T1000 (cell line): ENCODE measurements around the gene FKBP1A.

ENCODE experiments used
- DNase-seq: peaks from one replicate; lab custom pipeline; 2025; ENCODE audit warnings: mixed read lengths; lab: John Stamatoyannopoulos, UW

FKBP1A gene

DNA sequence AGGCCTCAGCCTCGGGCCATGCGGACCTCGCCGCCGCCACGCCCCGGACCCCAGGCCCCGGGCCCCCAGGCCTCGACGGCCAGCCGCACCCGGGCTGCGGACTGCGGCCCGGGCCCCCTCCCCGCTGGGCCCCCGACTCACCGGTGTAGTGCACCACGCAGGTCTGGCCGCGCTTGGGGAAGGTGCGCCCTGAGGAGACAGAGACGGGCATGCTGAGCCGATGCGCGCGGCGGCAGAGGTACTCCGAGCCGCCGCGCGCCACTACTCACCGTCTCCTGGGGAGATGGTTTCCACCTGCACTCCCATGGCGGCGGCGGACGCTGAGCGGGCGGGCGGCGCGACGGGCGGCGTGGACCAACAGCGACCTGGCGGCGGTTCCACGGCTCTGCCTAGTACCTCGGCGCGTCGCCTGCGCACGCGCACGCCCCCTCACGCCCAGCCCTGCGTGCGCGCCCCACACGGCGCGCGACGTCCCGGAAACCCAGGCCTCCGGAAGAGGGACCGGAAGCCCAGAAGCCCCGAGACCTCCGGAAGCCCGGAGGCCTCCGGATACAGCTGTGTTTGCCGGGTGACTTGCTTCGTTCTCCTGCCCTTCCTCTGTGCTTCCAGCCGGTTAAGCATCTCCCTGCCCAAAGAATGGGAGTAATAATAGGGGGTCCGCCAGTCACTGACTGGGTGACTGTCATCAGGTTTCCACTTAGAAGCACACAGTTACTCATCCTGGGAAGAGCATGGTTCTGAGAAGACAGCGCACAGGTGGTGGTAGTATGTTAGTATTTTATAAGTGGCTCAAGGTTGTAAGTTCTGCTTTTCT is at the start of gene FKBP1A:
Gene FKBP1A (minus strand): TSS at position 362 of the 814 bp plus-strand sequence. CDS start 56 bp downstream, at position 306.
- DNase-seq, result peak; percentile 44

DNA sequence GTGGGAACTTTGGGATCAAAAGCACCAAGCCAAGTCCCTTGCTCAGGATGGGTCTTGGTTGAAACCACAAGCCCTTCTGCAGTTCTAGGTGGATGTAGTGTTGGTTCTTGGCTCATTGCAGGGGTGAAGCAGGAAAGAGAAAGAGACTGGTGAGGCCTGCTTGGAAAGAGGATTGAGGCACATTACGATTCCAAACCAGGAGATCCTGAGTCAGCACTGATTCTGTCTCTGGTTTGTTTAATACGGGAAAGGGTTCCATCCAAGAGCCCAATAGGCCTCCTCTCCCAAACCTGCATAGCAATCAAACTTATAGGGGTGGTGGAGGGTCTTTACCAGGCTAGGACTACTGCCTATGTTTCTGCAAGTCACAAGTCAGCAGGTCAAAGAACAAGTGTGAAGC is 49.5 kb upstream of the FKBP1A start:
- DNase-seq, result no peak

DNA sequence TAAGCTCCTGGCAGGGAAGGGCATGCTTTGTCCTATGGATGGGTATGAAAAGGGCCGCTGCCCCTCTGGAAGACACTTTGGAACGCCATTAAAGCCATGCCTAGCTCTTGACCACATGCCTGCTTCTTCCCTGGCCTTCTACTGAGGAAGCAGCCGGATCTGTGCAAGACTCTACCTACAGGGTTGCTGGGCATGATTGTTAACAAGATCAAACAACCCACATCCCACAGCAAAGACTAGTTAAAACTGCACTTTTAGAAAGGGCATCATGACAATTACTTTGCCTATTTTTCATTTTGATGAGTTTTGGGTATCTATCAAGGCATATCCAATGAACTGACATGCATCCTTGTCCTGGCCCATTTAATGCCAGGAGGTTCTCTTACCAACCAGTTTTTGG is 48.3 kb upstream of the FKBP1A start:
- DNase-seq, result no peak

DNA sequence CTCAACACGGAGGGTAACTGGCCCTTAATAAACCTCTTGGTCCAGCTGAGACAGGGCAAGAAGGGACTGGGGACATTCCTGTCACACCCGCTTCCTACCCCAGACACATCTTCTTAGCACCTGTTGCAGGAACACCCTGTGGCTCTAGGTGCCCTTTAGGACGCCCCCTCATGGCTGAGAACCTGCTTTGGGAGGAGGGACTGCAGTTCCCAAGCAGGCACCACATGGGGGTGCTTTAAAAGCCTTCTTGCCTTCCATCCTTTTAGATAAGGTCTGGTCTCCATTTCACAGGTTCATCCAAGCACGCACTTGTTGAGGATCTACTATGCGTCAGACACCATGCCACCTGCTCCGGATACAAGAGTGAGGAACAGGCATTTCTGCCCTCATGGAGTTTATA is 47.2 kb upstream of the FKBP1A start:
- DNase-seq, result no peak

DNA sequence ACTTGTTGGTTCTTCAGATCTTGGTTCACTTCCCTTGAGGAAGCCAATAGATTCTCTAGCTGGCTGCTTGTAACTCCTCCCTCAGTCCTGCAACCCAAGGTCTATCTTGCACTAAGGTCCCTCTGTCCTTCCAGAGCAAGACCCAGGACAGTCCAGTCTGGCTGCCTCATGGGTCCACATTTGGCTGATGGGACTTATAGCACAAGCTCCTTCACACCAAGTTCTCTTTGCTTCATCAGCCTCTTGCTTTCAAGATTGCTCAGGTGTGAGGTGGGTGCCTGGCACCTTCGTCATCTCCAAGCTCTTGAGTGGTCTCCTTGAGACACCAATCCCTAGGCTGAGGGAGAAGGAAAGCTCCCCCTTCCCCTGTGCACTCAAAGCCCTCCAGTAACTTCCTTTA is 45.5 kb upstream of the FKBP1A start:
- DNase-seq, result no peak

DNA sequence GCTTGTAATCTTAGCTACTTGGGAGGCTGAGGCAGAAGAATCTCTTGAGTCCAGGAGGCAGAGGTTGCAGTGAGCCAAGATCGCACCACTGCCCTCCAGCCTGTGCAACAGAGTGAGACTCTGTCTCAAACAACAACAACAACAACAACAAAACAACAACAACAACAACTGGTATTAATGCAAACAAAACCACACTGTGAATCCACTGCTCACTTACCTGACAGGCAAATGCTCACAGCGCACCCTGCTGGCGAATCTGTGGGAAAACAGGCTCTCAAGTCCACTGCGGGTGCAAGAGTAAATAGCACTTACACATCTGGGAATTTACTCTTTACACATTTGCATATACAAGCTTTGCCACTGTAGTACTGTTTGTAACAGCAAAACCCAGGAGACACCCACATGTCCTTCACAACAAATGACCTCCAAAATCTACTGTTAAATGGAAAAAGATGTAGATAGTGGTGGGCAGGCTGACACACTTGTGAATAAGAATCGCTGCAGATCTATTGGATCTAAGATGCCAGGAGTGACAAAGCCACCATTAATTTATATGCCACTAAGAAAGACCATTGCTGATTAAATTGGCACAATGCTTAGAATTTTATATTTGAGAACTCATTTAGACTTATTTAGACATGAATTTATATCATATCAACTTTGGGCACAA is 44.5 kb upstream of the FKBP1A start:
- peak; percentile 20 for DNase-seq

DNA sequence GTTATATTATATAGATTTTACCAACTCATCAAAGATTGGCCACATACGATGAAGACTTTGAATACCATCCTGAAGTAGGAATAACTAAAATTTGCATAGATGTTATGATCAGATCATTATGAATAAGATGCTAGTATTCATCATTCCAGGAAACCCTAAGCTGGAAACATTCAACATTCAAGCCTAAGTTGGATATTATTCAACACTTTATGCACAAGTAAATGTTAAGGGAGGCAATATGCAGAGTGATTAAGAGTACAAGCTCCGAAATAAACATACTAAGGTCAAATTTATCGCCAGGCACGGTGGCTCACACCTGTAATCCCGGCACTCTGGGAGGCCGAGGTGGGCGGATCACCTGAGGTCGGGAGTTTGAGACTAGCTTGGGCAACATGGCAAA is 43.4 kb upstream of the FKBP1A start:
- DNase-seq, result no peak

DNA sequence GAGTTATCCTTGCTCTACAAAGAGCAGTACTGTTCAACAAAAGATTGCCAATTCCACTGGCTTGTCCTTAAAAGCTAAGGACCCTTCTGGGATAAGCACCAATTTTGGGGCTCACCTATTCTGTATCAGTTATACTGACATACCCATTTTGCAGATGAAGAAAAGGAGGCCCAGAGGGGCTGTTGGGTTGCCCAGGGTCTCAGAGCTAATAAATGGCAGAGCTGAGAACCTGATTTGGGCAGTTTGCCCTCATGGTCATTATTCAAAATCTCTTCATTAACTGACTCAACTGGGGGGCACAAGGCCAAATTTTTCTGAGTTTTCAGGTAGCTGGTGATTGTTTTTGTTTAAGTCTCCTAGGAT is 42.5 kb upstream of the FKBP1A start:
- DNase-seq, result no peak

DNA sequence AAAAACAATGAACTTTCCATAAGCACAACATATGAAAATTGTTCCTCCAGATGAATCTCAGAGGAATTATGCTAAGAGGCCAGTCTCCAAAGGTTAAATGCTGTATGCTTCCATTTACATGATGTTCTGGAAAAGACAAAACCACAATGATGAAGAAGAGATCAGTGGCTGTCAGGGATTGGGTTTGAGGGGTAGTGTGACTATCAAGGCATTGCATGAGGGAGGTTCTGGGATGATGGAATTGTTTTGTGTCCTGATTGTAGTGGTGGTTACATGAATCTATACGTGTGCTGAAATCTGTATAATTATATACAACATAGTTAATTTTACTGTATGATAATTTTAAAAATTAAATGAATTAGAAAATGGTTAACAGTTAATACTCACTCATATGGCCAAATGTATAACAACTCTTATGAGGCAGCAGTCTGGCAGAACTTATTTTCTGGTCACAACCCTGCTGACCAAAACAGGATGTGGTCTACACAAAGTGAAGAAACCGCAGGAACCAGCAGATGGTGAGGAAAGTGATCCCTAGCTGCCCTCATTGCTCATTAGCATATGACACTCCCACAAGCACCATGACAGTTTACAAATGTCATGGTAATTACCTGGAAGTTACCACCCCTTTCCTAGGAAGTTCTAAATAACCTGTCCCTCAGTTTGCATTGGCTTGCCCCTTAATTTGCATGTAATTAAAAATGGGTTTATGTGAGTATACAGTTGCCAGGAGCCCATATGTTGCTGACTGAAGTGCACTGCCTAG is 41.9 kb upstream of the FKBP1A start:
- peak; percentile 17 for DNase-seq

DNA sequence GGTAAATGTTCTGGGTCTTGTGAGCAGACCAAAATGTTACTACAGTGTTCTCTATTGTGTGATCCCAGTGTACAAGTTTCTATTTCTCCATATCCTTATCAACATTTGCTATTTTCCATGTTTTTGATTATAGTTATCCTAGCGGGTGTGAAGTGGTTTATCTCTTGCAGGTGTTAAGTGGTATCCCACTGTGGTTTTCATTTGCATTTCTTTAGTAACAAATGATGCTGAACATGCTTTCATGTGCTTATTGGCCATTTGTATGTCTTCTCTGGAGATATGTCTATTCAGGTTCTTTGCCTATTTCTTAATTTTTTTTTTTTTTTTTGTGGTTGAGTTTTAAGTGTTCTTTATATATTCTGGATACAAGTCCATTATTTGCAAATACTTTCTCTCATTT is 38.3 kb upstream of the FKBP1A start:
- DNase-seq, result no peak

DNA sequence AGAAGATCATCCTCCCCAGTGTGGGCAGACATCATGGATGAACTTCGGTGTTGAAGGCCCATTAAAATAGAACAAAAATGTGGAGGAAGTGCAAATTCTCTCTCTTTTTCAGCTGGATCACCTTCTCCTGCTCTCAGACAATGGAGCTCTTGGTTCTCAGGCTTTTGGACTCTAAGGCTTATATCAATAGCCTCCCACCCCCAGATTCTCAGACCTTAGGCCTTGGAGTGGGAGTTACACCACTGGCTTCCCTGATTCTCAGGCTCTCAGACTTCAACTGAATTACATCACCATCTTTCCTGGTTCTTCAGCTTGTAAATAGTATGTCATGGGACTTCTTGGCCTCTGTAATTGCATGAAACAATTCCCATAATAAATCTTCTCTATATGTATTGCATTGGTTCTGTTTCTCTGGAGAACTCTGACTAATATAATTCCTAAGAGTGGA is 37.2 kb upstream of the FKBP1A start:
- no peak for DNase-seq

DNA sequence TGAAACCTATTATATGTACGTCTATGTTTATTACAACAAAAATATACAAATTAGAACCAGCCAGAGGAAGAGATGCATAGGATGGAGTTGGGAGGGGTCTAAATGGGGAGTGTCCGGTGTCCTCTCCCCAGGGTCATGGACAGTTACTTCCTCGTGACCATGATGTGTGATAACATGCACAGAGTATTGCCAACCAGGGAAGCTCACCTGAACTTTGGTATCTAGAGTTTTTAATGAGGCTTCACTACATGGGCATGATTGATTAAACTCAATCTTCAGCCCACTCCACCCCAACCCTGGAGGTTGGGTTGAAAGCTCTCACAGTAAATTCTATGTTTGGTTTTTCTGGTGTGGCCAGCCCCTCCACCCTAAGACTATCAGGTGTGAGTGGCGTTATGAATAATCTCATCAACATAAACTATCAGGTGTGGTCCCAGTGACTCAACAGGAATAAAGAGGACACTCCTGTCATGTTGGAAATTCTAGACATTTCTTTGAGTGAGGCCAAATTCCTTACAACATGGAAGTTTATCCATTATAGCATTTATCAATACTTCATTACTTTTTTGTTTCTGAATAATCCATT is 36.4 kb upstream of the FKBP1A start:
- DNase-seq, result no peak

DNA sequence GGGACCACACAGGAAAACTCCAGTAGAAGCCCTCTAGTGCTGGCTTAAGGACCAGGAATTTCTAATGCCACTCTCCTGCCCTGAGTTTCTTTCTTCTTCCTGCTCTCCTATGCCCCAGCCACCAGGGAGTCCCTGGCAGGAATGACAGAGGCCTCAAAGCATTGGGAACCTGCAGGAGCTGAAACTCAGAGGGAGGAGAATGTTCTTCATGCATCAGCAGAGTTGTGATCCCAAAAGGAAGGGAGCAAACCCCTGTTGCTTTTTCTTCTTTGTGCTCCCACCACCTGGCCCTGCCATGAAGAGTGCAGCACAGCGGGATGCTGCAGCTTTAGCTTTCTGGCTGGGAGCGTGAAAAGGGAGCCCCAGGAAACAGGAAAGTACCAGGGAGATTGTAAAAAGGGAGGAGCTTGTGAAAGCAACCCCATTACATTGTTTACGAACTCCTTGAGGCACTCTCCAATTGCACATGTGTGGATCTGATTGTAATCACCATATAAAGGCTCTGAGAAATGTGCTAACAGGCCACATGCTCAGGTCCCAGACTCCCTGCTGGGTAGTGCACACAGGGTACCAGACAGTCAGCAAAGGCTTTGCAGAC is 34.7 kb upstream of the FKBP1A start:
- DNase-seq, result no peak

DNA sequence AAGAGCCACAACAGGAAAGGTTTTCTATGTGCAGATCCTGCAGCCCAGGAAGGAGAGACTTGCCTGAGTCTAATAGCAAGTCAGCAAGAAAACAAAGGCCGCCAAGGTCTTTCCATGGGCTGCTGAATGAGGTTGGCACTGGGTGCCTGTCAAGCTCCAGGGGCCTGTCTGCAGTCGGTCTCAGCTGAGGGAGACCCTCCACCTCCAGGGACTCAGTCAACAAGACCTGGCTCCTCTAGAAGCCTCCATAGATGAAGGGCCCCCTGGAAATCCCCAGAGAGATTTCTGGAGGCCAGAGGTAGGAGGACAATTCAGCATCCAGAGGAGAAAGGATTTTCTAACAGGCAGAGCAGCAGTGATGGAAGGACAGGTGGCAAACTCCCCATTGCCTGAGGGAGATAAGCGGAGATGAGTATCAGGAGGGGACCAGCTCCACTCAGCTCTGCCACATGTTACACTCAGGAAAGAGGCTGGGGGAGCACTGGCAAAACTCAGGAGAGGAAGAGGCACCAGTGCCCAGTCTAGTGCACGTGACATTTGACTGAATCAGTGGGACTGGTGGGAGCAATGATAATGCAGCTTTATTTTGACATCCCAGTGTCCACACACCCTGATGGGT is 33.5 kb upstream of the FKBP1A start:
- DNase-seq, result no peak

DNA sequence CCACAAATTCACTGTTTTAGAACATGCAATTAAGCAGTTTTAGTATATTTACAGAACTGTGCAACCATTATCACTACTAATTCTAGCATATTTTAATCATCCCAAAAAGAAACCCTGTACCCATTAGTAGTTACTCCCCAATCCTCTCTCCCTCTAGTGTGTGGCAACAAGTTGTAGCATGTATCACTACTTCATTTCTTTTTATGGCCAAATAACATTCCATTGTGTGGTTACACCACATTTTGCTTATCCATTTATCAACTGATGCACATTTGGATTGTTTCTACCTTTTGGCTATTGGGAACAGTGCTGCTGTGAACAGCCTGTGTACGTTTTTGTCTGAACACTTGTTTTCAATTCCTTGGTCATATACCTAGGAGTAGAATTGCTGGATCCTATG is 31.5 kb upstream of the FKBP1A start:
- no peak for DNase-seq

DNA sequence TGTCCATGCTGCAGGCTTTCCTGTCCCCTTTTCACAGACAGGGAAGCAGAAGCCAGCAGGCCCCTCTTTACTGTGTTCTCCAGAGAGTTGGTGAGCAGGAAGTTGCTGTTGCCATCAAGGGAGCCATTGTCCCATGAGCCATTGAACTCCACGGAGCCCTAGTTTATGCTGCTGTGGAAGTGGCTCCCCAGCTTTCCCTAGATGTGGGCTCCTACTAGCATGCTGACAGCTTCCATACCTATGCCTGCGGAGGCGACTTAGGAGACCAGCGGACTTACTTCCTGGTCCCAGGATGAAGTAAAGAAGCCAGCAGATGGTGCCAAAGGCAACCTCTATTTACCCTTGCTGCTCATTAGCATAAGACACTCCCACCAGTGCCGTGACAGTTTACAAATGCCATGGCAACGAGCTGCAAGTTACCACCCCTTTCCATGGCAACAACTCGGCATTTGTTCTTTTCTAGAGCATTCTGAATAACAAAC is 30.8 kb upstream of the FKBP1A start:
- no peak for DNase-seq

DNA sequence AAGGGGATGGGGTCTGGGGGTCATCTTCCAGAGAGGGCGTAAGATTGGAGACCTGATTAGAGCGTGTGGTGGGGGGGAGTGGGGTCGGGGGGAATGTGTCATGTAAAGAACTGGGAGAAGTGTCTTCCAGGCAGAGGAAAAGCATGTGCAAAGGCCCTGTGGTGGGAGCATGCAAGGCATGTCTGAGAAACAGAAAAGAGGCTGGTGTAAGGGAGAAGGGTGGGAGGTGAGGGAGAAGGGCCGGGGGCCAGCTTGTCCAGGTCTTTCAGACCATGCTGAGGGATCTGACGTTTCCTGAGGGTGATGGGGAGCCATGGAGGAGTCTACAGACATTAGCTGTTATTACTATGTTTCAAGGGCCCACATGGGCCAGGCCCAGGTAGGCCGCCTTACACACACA is 30.4 kb upstream of the FKBP1A start:
- no peak for DNase-seq

DNA sequence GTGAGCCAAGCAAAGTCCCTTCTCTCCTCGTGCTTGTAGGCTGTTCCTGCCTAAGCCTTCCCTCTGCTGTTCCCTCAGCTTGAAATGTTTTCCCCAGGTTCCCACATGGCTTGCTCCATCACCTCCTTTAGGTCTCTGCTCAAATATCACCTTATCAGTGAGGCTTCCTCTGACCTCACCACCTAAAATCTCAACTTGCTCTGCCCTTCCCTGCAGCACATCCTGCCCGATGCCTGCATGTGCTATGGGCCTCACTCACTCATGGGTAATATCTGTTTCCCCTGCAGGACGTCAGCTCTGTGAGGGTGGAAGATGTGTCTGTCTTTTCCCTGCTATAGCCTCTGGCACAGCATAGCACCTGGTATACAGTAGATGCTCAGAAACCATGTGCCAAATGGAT is 29.9 kb upstream of the FKBP1A start:
- no peak for DNase-seq

DNA sequence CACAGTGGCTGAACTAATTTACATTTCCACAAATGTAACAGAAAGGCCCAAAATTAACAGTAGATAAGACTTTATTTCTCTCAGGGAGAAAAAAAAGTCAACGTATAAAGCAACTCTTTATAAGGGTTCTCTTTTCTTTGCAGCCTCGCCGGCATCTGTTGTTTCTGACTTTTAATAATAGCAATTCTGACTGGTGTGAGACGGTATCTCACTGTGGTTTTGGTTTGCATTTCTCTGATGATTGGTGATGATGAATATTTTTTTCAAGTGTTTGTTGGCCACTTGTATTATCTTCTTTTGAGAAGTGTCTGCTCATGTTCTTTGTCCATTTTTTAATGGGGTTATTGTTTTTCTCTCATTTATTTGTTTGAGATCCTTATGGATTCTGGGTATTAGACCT is 27.2 kb upstream of the FKBP1A start:
- DNase-seq, result no peak

DNA sequence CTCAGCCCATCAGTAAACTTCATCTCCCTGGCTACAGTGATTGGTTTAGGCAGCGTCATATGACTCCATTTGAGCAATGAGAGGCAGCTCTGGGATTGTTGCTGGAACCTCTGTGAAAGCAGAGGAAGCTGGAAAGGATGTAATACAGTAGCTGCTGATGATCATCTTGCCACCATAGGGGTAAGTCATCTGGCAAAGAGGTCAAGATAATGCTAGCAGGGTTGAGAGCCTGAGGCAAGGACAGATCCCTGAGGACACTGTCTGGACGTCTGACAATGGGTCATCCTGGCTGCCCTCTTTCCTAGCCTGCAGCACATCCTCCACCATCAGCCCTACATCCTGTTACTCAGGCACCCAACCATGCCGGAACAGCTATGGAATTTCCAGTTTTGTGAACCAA is 25.5 kb upstream of the FKBP1A start:
- peak; percentile 24 for DNase-seq

DNA sequence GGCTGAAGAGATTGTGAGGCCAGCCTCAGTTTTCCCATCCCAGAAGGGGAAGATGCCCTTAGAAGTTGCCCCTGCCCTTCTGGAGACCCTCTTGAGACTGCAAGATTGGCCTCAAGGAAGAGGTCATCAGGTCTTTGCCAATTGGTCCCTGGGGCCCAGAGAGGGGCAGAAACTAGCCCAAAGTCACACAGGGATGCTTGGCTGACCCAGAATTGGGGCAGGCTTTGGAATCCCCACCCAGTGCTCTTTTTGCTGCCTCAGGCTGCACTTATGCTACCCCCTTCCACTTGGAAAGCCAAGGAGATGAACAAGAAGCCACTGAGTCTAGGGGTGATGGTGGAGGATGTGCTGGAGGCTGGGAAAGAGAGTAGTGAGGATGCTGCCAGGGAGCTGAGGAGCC is 24.9 kb upstream of the FKBP1A start:
- no peak for DNase-seq

DNA sequence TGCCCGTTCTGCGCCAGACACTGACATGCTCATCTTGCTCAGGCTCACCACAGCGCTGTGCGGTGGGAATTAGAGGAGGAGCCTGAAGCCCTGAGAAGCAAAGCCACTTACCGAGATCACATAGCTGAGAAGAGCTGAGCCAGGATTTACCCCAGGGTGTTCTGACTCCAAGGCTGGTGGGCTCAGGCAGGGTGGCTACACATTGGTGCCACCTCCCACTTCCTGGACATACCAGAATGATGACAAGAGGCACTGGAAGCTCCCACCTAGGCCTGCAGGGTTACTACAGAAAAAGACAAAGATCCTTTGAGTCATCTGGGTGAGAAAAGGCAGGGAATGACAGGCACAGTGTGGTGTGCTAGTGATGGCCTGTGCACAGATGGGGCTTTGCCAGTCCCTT is 24.4 kb upstream of the FKBP1A start:
- peak; percentile 67 for DNase-seq
